HL-60 (cell line): ENCODE data around the gene CD79B.

ENCODE experiments used
- DNase-seq, 2 experiments: peaks; one replicate each; pipeline ENCODE4 v3.0.0-alpha.2; 2010 to 2020; ENCODE audit warnings: low read depth in 1 of 2, low spot score in 1 of 2
- H3K27ac ChIP-seq: fragments of 250-450 bp; sonication (Bioruptor Pico); replicated peaks from 2 replicates; pipeline ENCODE4 v1.5.1; 2020; ENCODE audit warnings: mild to moderate bottlenecking, moderate library complexity
- H3K27me3 ChIP-seq: fragments of 250-450 bp; sonication (Bioruptor Pico); 2 replicates; pipeline ENCODE4 v1.5.1; 2021; ENCODE audit warnings: mild to moderate bottlenecking, moderate library complexity; ENCODE audit not compliant: insufficient read depth, poor library complexity, severe bottlenecking
- H3K4me3 ChIP-seq: replicated peaks from 2 replicates; pipeline ENCODE4 v1.5.1; 2011; ENCODE audit warnings: mild to moderate bottlenecking, control low read depth, low read length; ENCODE audit not compliant: insufficient read depth
- CTCF ChIP-seq: IDR thresholded peaks from one replicate; pipeline ENCODE4 v1.5.1; 2011; ENCODE audit warnings: low read length, control low read depth, inconsistent platforms; ENCODE audit not compliant: insufficient read depth
- GABPA ChIP-seq: IDR thresholded peaks from 2 replicates; pipeline ENCODE4 v1.6.1; 2012; ENCODE audit warnings: low read depth
- POLR2AphosphoS5 ChIP-seq: IDR thresholded peaks from 2 replicates; pipeline ENCODE4 v1.6.1; 2012; ENCODE audit warnings: low read depth
- REST ChIP-seq: IDR thresholded peaks from 2 replicates; pipeline ENCODE4 v1.6.1; 2012; ENCODE audit warnings: low read depth; ENCODE audit not compliant: insufficient replicate concordance
- SPI1 ChIP-seq: IDR thresholded peaks from 2 replicates; pipeline ENCODE4 v1.6.1; 2012; ENCODE audit warnings: low read depth, mild to moderate bottlenecking, borderline replicate concordance

Gene CD79B

DNA sequence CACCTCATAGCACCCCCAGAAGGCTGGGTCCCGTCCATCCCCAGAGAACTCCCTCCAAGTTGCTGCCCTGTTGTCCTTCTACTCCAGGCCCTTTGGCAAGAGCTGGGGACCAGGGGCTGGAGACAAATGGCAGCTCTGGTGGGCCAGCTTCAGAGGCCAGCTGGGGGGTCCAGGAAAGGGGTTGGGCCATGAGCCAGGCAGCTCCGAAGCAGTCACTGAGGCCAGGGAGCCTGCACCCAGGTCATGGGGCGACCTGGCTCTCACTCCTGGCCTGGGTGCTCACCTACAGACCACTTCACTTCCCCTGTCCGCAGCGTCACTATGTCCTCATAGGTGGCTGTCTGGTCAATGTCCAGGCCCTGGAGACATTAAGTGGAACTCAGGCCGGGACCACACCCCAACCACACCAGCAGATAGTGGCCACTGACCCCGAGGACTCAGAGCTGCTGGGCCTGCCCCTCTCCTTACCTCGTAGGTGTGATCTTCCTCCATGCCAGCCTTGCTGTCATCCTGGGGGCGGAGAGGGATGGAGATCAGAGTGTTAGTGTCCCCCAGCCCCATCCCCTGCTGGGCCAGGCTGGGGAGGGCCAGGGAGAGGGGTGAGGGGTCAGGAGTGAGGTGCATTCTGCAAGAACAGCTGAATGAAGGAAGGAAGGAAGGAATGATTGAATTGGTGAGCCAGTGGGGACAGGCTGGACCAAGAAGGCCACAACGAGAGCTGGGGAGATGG lies 3.0 kb downstream of the CD79B start:
- TF ChIP-seq POLR2AphosphoS5 (no peak), REST (no peak), SPI1 (no peak), GABPA (no peak), CTCF (no peak)
- no peaks in the 10 kb centered on the region for H3K27me3 ChIP-seq
- DNase-seq: no peak
- no peak overlapping the region for H3K27ac ChIP-seq
- H3K4me3 ChIP-seq: no peak overlapping the region

GRCh38 chr17:63928172-63928666 lies 3.9 kb downstream of the CD79B start:
- H3K27me3 ChIP-seq: no peaks in the 10 kb centered on the region
- TF ChIP-seq CTCF (no peak), SPI1 (no peak), POLR2AphosphoS5 (no peak), GABPA (no peak), REST (no peak)
- H3K27ac ChIP-seq: no peak overlapping the region
- DNase-seq: no peak
- no peak overlapping the region for H3K4me3 ChIP-seq

DNA sequence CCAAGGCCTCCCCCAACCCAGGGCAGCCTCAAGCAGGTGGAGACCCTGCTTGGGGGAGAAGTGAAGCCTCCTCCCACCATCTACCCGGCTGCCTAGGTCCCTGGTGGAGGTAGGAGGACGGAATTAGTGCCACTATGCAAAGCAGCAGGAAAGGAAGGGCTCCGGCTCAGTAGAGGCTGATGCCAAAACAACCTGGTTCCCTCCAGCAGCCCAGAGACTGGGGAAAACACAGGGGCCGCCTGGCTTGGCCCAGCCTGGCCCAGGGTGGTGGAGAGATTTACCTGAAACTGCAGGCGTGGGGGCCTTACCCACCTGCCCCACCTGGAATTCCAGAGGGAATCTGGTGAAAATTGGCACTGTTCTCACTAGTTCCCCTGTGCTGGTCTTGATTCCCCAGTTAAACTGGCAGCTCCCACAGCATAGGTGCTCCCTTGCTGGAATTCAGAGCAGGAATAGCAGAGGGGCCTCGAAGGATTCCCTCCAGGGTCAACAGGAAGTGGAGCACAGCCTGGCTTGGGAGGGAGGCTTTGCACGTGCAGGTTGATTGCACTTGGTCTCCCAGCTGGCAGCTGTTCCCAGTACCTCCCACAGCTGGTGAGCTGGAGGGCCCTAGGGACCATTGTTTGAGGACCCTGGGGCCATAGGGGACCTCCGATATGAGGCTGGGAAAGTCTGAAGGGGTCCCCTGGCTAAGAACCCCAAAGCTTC lies 4.5 kb downstream of the CD79B start:
- DNase-seq: no peak
- H3K27me3 ChIP-seq: no peaks in the 10 kb centered on the region
- H3K27ac ChIP-seq: no peak overlapping the region
- no peak for TF ChIP-seq SPI1
- no peak for TF ChIP-seq CTCF
- TF ChIP-seq POLR2AphosphoS5: no peak
- TF ChIP-seq REST: no peak
- TF ChIP-seq GABPA: no peak
- H3K4me3 ChIP-seq: no peak overlapping the region
